Large intestine (tissue), 1 donor: ENCODE measurements around the gene CLDN7. TPM values are rescaled to one million over a fixed set of nuclear protein-coding genes. Genes with fewer than 3 reads are reported as not detected.

Experiments used
- polyA plus RNA-seq: library from polyadenylated mRNA; unstranded; fragments of 120-200 nt; gene quantifications from one replicate; pipeline ENCODE4 v1.2.1, GENCODE V29; 2013

The CLDN7 gene
- polyA plus RNA-seq, 1 donor: 250 TPM

Other genes with a start within 250 kb of the CLDN7 start
- gene RNASEK, start 249.9 kb downstream of the CLDN7 start, polyA plus RNA-seq: 244 TPM
- 7.2 TPM for gene BCL6B, start 239.4 kb downstream of the CLDN7 start, polyA plus RNA-seq
- gene SLC16A13, start 226.5 kb downstream of the CLDN7 start, polyA plus RNA-seq: 16.9 TPM
- gene SLC16A11, start 218.4 kb downstream of the CLDN7 start, polyA plus RNA-seq: 0.94 TPM
- 9.7 TPM for gene CLEC10A, start 182.2 kb downstream of the CLDN7 start, polyA plus RNA-seq
- gene ASGR2, start 147.7 kb downstream of the CLDN7 start, polyA plus RNA-seq: 0.40 TPM
- gene ASGR1, start 83.1 kb downstream of the CLDN7 start, polyA plus RNA-seq: 5.7 TPM
- gene DLG4, start 42.6 kb downstream of the CLDN7 start, polyA plus RNA-seq: 16.7 TPM
- 490 TPM for gene ACADVL, start 42.5 kb downstream of the CLDN7 start, polyA plus RNA-seq
- gene DVL2, start 28.0 kb downstream of the CLDN7 start, polyA plus RNA-seq: 44.5 TPM
- 45.4 TPM for gene PHF23, start 23.0 kb downstream of the CLDN7 start, polyA plus RNA-seq
- gene GABARAP, start 20.0 kb downstream of the CLDN7 start, polyA plus RNA-seq: 724 TPM
- gene CTDNEP1, start 10.7 kb downstream of the CLDN7 start, polyA plus RNA-seq: 124 TPM
- 45.8 TPM for gene ELP5, start 10.3 kb downstream of the CLDN7 start, polyA plus RNA-seq
- gene SLC2A4, start 19.2 kb upstream of the CLDN7 start, polyA plus RNA-seq: 1.1 TPM
- 2.8 TPM for gene YBX2, start 32.2 kb upstream of the CLDN7 start, polyA plus RNA-seq
- gene EIF5A, start 45.1 kb upstream of the CLDN7 start, polyA plus RNA-seq: 263 TPM
- 53.0 TPM for gene GPS2, start 52.9 kb upstream of the CLDN7 start, polyA plus RNA-seq
- 28.7 TPM for gene NEURL4, start 66.9 kb upstream of the CLDN7 start, polyA plus RNA-seq
- 12.2 TPM for gene ACAP1, start 74.1 kb upstream of the CLDN7 start, polyA plus RNA-seq
- gene KCTD11, start 89.7 kb upstream of the CLDN7 start, polyA plus RNA-seq: 8.2 TPM
- gene TMEM95, start 92.7 kb upstream of the CLDN7 start, polyA plus RNA-seq: 0.04 TPM
- 7.4 TPM for gene TNK1, start 118.6 kb upstream of the CLDN7 start, polyA plus RNA-seq
- gene PLSCR3, start 132.0 kb upstream of the CLDN7 start, polyA plus RNA-seq: 16.9 TPM
- 187 TPM for gene TMEM256, start 141.6 kb upstream of the CLDN7 start, polyA plus RNA-seq
- 12.9 TPM for gene NLGN2, start 145.4 kb upstream of the CLDN7 start, polyA plus RNA-seq
- gene SPEM1, start 157.8 kb upstream of the CLDN7 start, polyA plus RNA-seq: not detected
- not detected for gene SPEM2, start 163.1 kb upstream of the CLDN7 start, polyA plus RNA-seq
- not detected for gene SPEM3, start 166.4 kb upstream of the CLDN7 start, polyA plus RNA-seq
- gene TMEM102, start 173.0 kb upstream of the CLDN7 start, polyA plus RNA-seq: 7.5 TPM
- gene FGF11, start 177.0 kb upstream of the CLDN7 start, polyA plus RNA-seq: 1.3 TPM
- 7.4 TPM for gene CHRNB1, start 182.6 kb upstream of the CLDN7 start, polyA plus RNA-seq
- 65.6 TPM for gene ZBTB4, start 217.2 kb upstream of the CLDN7 start, polyA plus RNA-seq
- 0.52 TPM for gene SLC35G6, start 219.0 kb upstream of the CLDN7 start, polyA plus RNA-seq
- 98.7 TPM for gene POLR2A, start 221.9 kb upstream of the CLDN7 start, polyA plus RNA-seq